Neural progenitor cell (in vitro differentiated cells): ENCODE data around the gene CTU2. TPM values are rescaled to one million over a fixed set of nuclear protein-coding genes. Genes with fewer than 3 reads are reported as not detected.

ENCODE experiments used
- DNase-seq: peaks from one replicate; pipeline ENCODE4 v3.0.0-alpha.2; 2016; ENCODE audit warnings: low spot score
- H2AFZ ChIP-seq: fragments of 200-600 bp; sonication (generic); replicated peaks from 2 replicates; pipeline ENCODE4 v1.6.1; 2016; ENCODE audit warnings: antibody characterized with exemption
- H3F3A ChIP-seq: fragments of 200-600 bp; sonication (generic); 2 replicates; pipeline ENCODE4 v1.6.1; 2016; ENCODE audit warnings: antibody characterized with exemption, low read depth
- H3K27ac ChIP-seq: fragments of 200-600 bp; sonication (generic); 2 replicates; pipeline ENCODE4 v1.5.1; 2016; ENCODE audit warnings: mild to moderate bottlenecking
- H3K27me3 ChIP-seq: fragments of 200-600 bp; sonication (generic); 2 replicates; pipeline ENCODE4 v1.6.1; 2016; ENCODE audit warnings: mild to moderate bottlenecking, moderate library complexity
- H3K36me3 ChIP-seq: fragments of 200-600 bp; sonication (generic); 2 replicates; pipeline ENCODE4 v1.5.1; 2016
- H3K4me1 ChIP-seq: fragments of 200-600 bp; sonication (generic); 2 replicates; pipeline ENCODE4 v1.6.1; 2016; ENCODE audit warnings: mixed run types
- H3K4me2 ChIP-seq: fragments of 200-600 bp; sonication (generic); 2 replicates; pipeline ENCODE4 v1.6.1; 2016
- H3K4me3 ChIP-seq: fragments of 200-600 bp; sonication (generic); 2 replicates; pipeline ENCODE4 v1.5.1; 2016
- H3K79me2 ChIP-seq: fragments of 200-600 bp; sonication (generic); 2 replicates; pipeline ENCODE4 v1.6.1; 2016; ENCODE audit warnings: low read depth
- H3K9ac ChIP-seq: fragments of 200-600 bp; sonication (generic); 2 replicates; pipeline ENCODE4 v1.6.1; 2016
- H3K9me3 ChIP-seq: fragments of 200-600 bp; sonication (generic); 2 replicates; pipeline ENCODE4 v1.5.1; 2016; ENCODE audit warnings: low read depth
- H4K20me1 ChIP-seq: fragments of 200-600 bp; sonication (generic); 2 replicates; pipeline ENCODE4 v1.6.1; 2016; ENCODE audit warnings: low read depth
- H3K27ac Mint-ChIP-seq: 3 replicates; pipeline ENCODE4 v1.8.0; 2021; ENCODE audit warnings: mixed read lengths
- H3K27me3 Mint-ChIP-seq: 2 replicates; pipeline ENCODE4 v1.8.0; 2022; ENCODE audit warnings: low read depth, mild to moderate bottlenecking, inconsistent platforms, moderate library complexity, mixed read lengths; ENCODE audit not compliant: insufficient read depth
- H3K36me3 Mint-ChIP-seq: 3 replicates; pipeline ENCODE4 v1.8.0; 2021; ENCODE audit warnings: mixed read lengths
- H3K4me1 Mint-ChIP-seq: 3 replicates; pipeline ENCODE4 v1.8.0; 2021; ENCODE audit warnings: mixed read lengths
- H3K4me3 Mint-ChIP-seq: 3 replicates; pipeline ENCODE4 v1.8.0; 2021; ENCODE audit warnings: mild to moderate bottlenecking, moderate library complexity, mixed read lengths
- H3K9me3 Mint-ChIP-seq: 3 replicates; pipeline ENCODE4 v1.8.0; 2020; ENCODE audit warnings: mixed read lengths
- EZH2 ChIP-seq: fragments of 200-600 bp; sonication (generic); IDR thresholded peaks from 2 replicates; pipeline ENCODE4 v1.6.1; 2017; ENCODE audit warnings: antibody characterized with exemption, mild to moderate bottlenecking, moderate library complexity
- EZH2phosphoT487 ChIP-seq: fragments of 200-600 bp; sonication (generic); IDR thresholded peaks from 2 replicates; pipeline ENCODE4 v1.6.1; 2017; ENCODE audit warnings: antibody characterized with exemption
- total RNA-seq: library from RNA; depleted of rRNA; stranded (reverse); fragments of >200 nt; gene quantifications from 2 replicates; pipeline ENCODE4 v1.2.3, GENCODE V29; 2015; ENCODE audit warnings: low replicate concordance
- TF ChIP-seq, protein P1 (sequence below): fragments of 200-600 bp; sonication (generic); IDR thresholded peaks from 2 replicates; pipeline ENCODE4 v1.5.1; 2017; ENCODE audit warnings: antibody characterized with exemption, mild to moderate bottlenecking

The CTU2 gene
- total RNA-seq, 1 donor from 2014 or later: 4.7 TPM

DNA sequence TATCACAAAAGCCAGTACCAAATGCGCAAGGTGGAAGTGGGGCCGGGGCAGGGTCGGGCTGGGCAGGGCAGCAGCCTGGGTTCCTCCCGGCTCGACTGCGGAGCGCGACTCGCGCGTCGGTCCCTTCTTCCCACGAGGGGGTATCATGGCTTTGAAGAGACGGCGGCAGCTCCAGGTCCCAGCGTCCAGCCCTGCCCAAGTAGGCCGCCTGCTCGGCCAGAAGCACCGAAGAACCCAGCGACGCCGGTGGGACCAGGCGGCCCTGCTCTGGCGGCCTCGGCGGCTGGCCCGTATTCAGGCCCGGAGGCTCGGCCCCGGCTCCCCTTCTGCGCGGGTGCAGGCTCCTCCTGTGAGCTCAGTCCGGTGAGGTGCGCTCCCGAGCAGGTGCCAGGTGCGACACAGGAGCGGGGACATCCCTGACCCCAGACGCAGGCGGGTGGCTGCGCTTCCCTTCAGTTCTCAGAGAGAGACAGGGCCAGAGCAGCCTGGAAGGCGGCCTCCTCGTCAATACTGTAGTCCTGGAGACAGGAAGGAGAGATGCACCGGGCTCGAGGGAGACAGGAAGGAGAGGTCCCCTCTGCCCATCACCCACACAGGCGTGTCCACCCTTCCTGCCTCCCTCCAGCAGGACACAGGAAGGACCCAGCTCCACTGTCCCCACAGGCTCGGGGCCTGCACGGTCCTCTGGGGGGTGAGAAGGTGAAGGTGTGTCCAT is 9.0 kb upstream of the CTU2 start:
- Histone ChIP-seq H3K9ac (no peak overlapping the region), H3K79me2 (no peaks in the 10 kb centered on the region), H4K20me1 (no peaks in the 10 kb centered on the region), H3K27me3 (no peaks in the 10 kb centered on the region), H3K36me3 (no peaks in the 10 kb centered on the region), H3F3A (no peaks in the 10 kb centered on the region), H2AFZ (no peak overlapping the region), H3K4me2 (no peak overlapping the region), H3K27ac (no peak overlapping the region), H3K4me1 (no peaks in the 10 kb centered on the region), H3K4me3 (no peak overlapping the region), H3K9me3 (no peaks in the 10 kb centered on the region)
- Mint-ChIP-seq H3K27ac (no peak overlapping the region), H3K4me1 (no peaks in the 10 kb centered on the region), H3K36me3 (no peaks in the 10 kb centered on the region), H3K4me3 (no peak overlapping the region), H3K9me3 (no peaks in the 10 kb centered on the region), H3K27me3 (peaks cover 2% of the 10 kb centered on the region)
- TF ChIP-seq EZH2 (no peak), EZH2phosphoT487 (no peak)
- TF ChIP-seq, protein P1, sequence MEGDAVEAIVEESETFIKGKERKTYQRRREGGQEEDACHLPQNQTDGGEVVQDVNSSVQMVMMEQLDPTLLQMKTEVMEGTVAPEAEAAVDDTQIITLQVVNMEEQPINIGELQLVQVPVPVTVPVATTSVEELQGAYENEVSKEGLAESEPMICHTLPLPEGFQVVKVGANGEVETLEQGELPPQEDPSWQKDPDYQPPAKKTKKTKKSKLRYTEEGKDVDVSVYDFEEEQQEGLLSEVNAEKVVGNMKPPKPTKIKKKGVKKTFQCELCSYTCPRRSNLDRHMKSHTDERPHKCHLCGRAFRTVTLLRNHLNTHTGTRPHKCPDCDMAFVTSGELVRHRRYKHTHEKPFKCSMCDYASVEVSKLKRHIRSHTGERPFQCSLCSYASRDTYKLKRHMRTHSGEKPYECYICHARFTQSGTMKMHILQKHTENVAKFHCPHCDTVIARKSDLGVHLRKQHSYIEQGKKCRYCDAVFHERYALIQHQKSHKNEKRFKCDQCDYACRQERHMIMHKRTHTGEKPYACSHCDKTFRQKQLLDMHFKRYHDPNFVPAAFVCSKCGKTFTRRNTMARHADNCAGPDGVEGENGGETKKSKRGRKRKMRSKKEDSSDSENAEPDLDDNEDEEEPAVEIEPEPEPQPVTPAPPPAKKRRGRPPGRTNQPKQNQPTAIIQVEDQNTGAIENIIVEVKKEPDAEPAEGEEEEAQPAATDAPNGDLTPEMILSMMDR: no peak
- no peak for DNase-seq

- Histone ChIP-seq H3K9me3 (no peaks in the 10 kb centered on the region), H3F3A (no peaks in the 10 kb centered on the region), H4K20me1 (no peaks in the 10 kb centered on the region), H3K36me3 (no peaks in the 10 kb centered on the region), H3K4me2 (no peak overlapping the region), H3K27ac (no peak overlapping the region), H3K9ac (no peak overlapping the region), H3K79me2 (no peaks in the 10 kb centered on the region), H3K27me3 (no peaks in the 10 kb centered on the region), H3K4me1 (no peaks in the 10 kb centered on the region), H3K4me3 (no peak overlapping the region), H2AFZ (no peak overlapping the region)
- Mint-ChIP-seq H3K36me3 (no peaks in the 10 kb centered on the region), H3K9me3 (no peaks in the 10 kb centered on the region), H3K4me3 (no peak overlapping the region), H3K27ac (no peak overlapping the region), H3K4me1 (no peaks in the 10 kb centered on the region), H3K27me3 (peaks cover 2% of the 10 kb centered on the region)
- DNase-seq: no peak
- TF ChIP-seq, protein P1: peak; percentile 51
- no peak for TF ChIP-seq EZH2phosphoT487
These were observed 8.3 kb upstream of the CTU2 start for GRCh38 chr16:88697831-88698615.

GRCh38 chr16:88698646-88699045 is 7.7 kb upstream of the CTU2 start:
- H3F3A ChIP-seq: no peaks in the 10 kb centered on the region
- H3K4me1 ChIP-seq: no peaks in the 10 kb centered on the region
- H4K20me1 ChIP-seq: no peaks in the 10 kb centered on the region
- no peaks in the 10 kb centered on the region for H3K9me3 ChIP-seq
- H3K9ac ChIP-seq: no peak overlapping the region
- no peak overlapping the region for H3K4me2 ChIP-seq
- H2AFZ ChIP-seq: no peak overlapping the region
- no peaks in the 10 kb centered on the region for H3K79me2 ChIP-seq
- H3K4me3 ChIP-seq: no peak overlapping the region
- no peak overlapping the region for H3K27ac ChIP-seq
- H3K4me3 Mint-ChIP-seq: no peak overlapping the region
- H3K27ac Mint-ChIP-seq: no peak overlapping the region
- H3K36me3 Mint-ChIP-seq: no peaks in the 10 kb centered on the region
- H3K27me3 ChIP-seq: no peaks in the 10 kb centered on the region
- DNase-seq: no peak
- peaks cover 2% of the 10 kb centered on the region for H3K27me3 Mint-ChIP-seq
- H3K9me3 Mint-ChIP-seq: no peaks in the 10 kb centered on the region
- TF ChIP-seq, protein P1: no peak
- TF ChIP-seq EZH2phosphoT487: no peak
- TF ChIP-seq EZH2: no peak
- H3K4me1 Mint-ChIP-seq: no peaks in the 10 kb centered on the region
- no peaks in the 10 kb centered on the region for H3K36me3 ChIP-seq
